ENCODE measurements around the gene PRSS50.

PRSS50 gene

GRCh38 chr3:46675843-46676567 lies 41.7 kb downstream of the PRSS50 start:
- ATAC-seq = no peak
- no peak for TF ChIP-seq CSDC2 (CRISPR knock-in tag; IDR thresholded peaks at IDR 0.05)
- TF ChIP-seq TCF4 (CRISPR knock-in tag; IDR thresholded peaks at IDR 0.05; ENCODE audit: borderline replicate concordance) = no peak
- no peak for TF ChIP-seq ZNF8 (CRISPR knock-in tag; IDR thresholded peaks at IDR 0.05)
- TF ChIP-seq TSHZ2 (CRISPR knock-in tag; IDR thresholded peaks at IDR 0.05) = no peak
- TF ChIP-seq SNAI2 (CRISPR knock-in tag; IDR thresholded peaks at IDR 0.05) = no peak
- TF ChIP-seq ARNTL (CRISPR knock-in tag; IDR thresholded peaks at IDR 0.05; ENCODE audit: borderline replicate concordance, low read depth) = no peak
- TF ChIP-seq ZNF565 (CRISPR knock-in tag; conservative IDR thresholded peaks at IDR 0.05; ENCODE audit: low read depth) = no peak
- TF ChIP-seq POU6F1 (CRISPR knock-in tag; IDR thresholded peaks at IDR 0.05; ENCODE audit: borderline replicate concordance, low read depth) = no peak
- TF ChIP-seq, protein P1, sequence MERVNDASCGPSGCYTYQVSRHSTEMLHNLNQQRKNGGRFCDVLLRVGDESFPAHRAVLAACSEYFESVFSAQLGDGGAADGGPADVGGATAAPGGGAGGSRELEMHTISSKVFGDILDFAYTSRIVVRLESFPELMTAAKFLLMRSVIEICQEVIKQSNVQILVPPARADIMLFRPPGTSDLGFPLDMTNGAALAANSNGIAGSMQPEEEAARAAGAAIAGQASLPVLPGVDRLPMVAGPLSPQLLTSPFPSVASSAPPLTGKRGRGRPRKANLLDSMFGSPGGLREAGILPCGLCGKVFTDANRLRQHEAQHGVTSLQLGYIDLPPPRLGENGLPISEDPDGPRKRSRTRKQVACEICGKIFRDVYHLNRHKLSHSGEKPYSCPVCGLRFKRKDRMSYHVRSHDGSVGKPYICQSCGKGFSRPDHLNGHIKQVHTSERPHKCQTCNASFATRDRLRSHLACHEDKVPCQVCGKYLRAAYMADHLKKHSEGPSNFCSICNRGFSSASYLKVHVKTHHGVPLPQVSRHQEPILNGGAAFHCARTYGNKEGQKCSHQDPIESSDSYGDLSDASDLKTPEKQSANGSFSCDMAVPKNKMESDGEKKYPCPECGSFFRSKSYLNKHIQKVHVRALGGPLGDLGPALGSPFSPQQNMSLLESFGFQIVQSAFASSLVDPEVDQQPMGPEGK (CRISPR knock-in tag; IDR thresholded peaks at IDR 0.05; ENCODE audit: borderline replicate concordance) = no peak
- no peak for TF ChIP-seq ZFP30 (CRISPR knock-in tag; IDR thresholded peaks at IDR 0.05)
- no peak for TF ChIP-seq ESRRG (CRISPR knock-in tag; IDR thresholded peaks at IDR 0.05)
- TF ChIP-seq PPARA (CRISPR knock-in tag; IDR thresholded peaks at IDR 0.05; ENCODE audit: borderline replicate concordance) = no peak
- no peak for TF ChIP-seq OSR1 (CRISPR knock-in tag; IDR thresholded peaks at IDR 0.05)
- TF ChIP-seq GLIS3 (CRISPR knock-in tag; IDR thresholded peaks at IDR 0.05) = no peak
- TF ChIP-seq ZNF70 (CRISPR knock-in tag; IDR thresholded peaks at IDR 0.05) = no peak
- TF ChIP-seq BACH2 (CRISPR knock-in tag; IDR thresholded peaks at IDR 0.05; ENCODE audit: borderline replicate concordance) = no peak
- no peak for TF ChIP-seq RARB (CRISPR knock-in tag; IDR thresholded peaks at IDR 0.05)
- no peak for TF ChIP-seq ZC3H10 (CRISPR knock-in tag; IDR thresholded peaks at IDR 0.05)
- TF ChIP-seq, protein P2, sequence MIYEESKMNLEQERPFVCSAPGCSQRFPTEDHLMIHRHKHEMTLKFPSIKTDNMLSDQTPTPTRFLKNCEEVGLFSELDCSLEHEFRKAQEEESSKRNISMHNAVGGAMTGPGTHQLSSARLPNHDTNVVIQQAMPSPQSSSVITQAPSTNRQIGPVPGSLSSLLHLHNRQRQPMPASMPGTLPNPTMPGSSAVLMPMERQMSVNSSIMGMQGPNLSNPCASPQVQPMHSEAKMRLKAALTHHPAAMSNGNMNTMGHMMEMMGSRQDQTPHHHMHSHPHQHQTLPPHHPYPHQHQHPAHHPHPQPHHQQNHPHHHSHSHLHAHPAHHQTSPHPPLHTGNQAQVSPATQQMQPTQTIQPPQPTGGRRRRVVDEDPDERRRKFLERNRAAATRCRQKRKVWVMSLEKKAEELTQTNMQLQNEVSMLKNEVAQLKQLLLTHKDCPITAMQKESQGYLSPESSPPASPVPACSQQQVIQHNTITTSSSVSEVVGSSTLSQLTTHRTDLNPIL (CRISPR knock-in tag; IDR thresholded peaks at IDR 0.05; ENCODE audit: low read depth) = no peak
- no peak for TF ChIP-seq CSRNP3 (CRISPR knock-in tag; IDR thresholded peaks at IDR 0.05)

DNA sequence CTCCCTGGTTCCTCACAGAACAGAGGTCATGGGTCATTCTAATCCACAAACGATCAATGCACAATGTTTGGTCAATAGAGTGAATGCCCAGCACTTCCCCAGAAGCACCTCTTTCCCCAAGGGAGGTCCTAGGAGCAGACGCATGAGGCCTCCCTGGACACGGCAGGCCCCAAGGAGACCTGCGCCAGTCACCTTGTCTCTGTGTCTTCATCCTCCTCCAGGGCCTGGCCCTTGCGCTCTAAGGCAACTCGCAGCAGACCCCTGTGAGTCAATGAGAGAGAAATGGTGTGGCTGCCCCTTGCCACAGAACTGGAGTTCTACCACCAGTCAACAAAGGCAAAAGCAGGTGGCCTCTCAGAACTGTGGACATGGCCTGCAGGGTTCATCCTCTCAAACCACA lies 42.2 kb downstream of the PRSS50 start:
- ATAC-seq = no peak
- TF ChIP-seq ARNTL (CRISPR knock-in tag; IDR thresholded peaks at IDR 0.05; ENCODE audit: borderline replicate concordance, low read depth) = no peak
- no peak for TF ChIP-seq ISL1 (CRISPR knock-in tag; IDR thresholded peaks at IDR 0.05)
- no peak for TF ChIP-seq CSRNP3 (CRISPR knock-in tag; IDR thresholded peaks at IDR 0.05)
- TF ChIP-seq TCF4 (CRISPR knock-in tag; IDR thresholded peaks at IDR 0.05; ENCODE audit: borderline replicate concordance) = no peak
- no peak for TF ChIP-seq SNAI2 (CRISPR knock-in tag; IDR thresholded peaks at IDR 0.05)
- TF ChIP-seq ZNF565 (CRISPR knock-in tag; conservative IDR thresholded peaks at IDR 0.05; ENCODE audit: low read depth) = no peak
- TF ChIP-seq, protein P2 (CRISPR knock-in tag; IDR thresholded peaks at IDR 0.05; ENCODE audit: low read depth) = no peak
- no peak for TF ChIP-seq OSR1 (CRISPR knock-in tag; IDR thresholded peaks at IDR 0.05)
- TF ChIP-seq ZC3H10 (CRISPR knock-in tag; IDR thresholded peaks at IDR 0.05) = no peak
- no peak for TF ChIP-seq ESRRG (CRISPR knock-in tag; IDR thresholded peaks at IDR 0.05)
- TF ChIP-seq RARB (CRISPR knock-in tag; IDR thresholded peaks at IDR 0.05) = no peak
- TF ChIP-seq, protein P1 (CRISPR knock-in tag; IDR thresholded peaks at IDR 0.05; ENCODE audit: borderline replicate concordance) = no peak
- TF ChIP-seq BACH2 (CRISPR knock-in tag; IDR thresholded peaks at IDR 0.05; ENCODE audit: borderline replicate concordance) = no peak
- no peak for TF ChIP-seq ZFP3 (CRISPR knock-in tag; IDR thresholded peaks at IDR 0.05)
